NB4 (cell line): ENCODE results near the gene PANK4.

Source experiments
- CTCF ChIP-seq: IDR thresholded peaks from one replicate; pipeline ENCODE4 v1.5.1; 2012; ENCODE audit warnings: low read depth, low read length
- POLR2A ChIP-seq: IDR thresholded peaks from 2 replicates; pipeline ENCODE4 v1.6.1; 2011; ENCODE audit warnings: mild to moderate bottlenecking; ENCODE audit not compliant: insufficient read length; ENCODE audit errors: extremely low read depth

GRCh38 chr1:2544093-2544874 is 17.9 kb upstream of the PANK4 start:
- no peak for TF ChIP-seq CTCF
- no peak for TF ChIP-seq POLR2A
